Esophagus muscularis mucosa (tissue), 4 donors: ENCODE results near the gene NANOS3. TPM values are rescaled to one million over a fixed set of nuclear protein-coding genes. Genes with fewer than 3 reads are reported as not detected.

Experiments used
- DNase-seq: peaks from one replicate; pipeline ENCODE4 v3.0.0-alpha.2; 2017; ENCODE audit errors: extremely low spot score
- H3K27ac ChIP-seq, 4 donors: fragments of 200-600 bp; sonication (generic); replicated peaks in 1 of 4; 1 replicate in 3 of 4; 2 replicates in 1 of 4; pipeline ENCODE4 v1.5.1; 2016 to 2019; ENCODE audit warnings: mild to moderate bottlenecking in 1 of 4
- H3K27me3 ChIP-seq, 4 donors: fragments of 200-600 bp; sonication (generic); one replicate each; pipeline versions ENCODE4 v1.5.1 to v1.6.0; 2016 to 2019
- H3K36me3 ChIP-seq, 4 donors: fragments of 200-600 bp; sonication (generic); one replicate each; pipeline ENCODE4 v1.5.1; 2016 to 2019
- H3K4me1 ChIP-seq, 4 donors: fragments of 200-600 bp; sonication (generic); one replicate each; pipeline ENCODE4 v1.5.1; 2016 to 2019
- H3K4me3 ChIP-seq, 4 donors: fragments of 200-600 bp; sonication (generic); 1 replicate in 2 of 4; 2 replicates in 2 of 4; pipeline ENCODE4 v1.5.1; 2016 to 2019; ENCODE audit warnings: mild to moderate bottlenecking in 4 of 4, moderate library complexity in 1 of 4
- H3K9me3 ChIP-seq, 4 donors: fragments of 200-600 bp; sonication (generic); 1 replicate in 3 of 4; 2 replicates in 1 of 4; pipeline ENCODE4 v1.5.1; 2016 to 2019
- CTCF ChIP-seq, 3 experiments: fragments of 200-600 bp in 2 of 3; fragments of 450-650 bp in 1 of 3; sonication (generic) in 2 of 3; IDR thresholded peaks; one replicate each; pipeline ENCODE4 v1.5.1; 2017 to 2019; ENCODE audit warnings: antibody characterized with exemption in 3 of 3, mild to moderate bottlenecking in 2 of 3, moderate library complexity in 1 of 3
- EP300 ChIP-seq: sonication (generic); formaldehyde crosslinking; IDR thresholded peaks from one replicate; pipeline ENCODE4 v1.6.1; 2017; ENCODE audit warnings: antibody characterized with exemption
- POLR2A ChIP-seq: fragments of 450-650 bp; IDR thresholded peaks from one replicate; pipeline ENCODE4 v1.6.1; 2017; ENCODE audit warnings: antibody characterized with exemption, moderate library complexity, mild to moderate bottlenecking, low read depth
- POLR2AphosphoS5 ChIP-seq, 2 donors: sonication (generic); formaldehyde crosslinking; IDR thresholded peaks; one replicate each; pipeline ENCODE4 v1.6.1; 2017; ENCODE audit warnings: antibody characterized with exemption in 2 of 2
- WGBS: methylation state at CpG from one replicate; pipeline ENCODE4 v1.1.5; 2018; 5-methylcytosine and 5-hydroxymethylcytosine counted together
- intact Hi-C: fragments of 100-400 bp; cut with DNase I; formaldehyde crosslinking; loops from one replicate; pipeline ENCODE4 v1.15.1; 2023
- total RNA-seq, 4 donors: library from RNA; depleted of rRNA; stranded (reverse); fragments of >200 nt; gene quantifications; one replicate each; pipeline versions ENCODE4 v1.1.0 to v1.2.1, GENCODE V29; 2016

The NANOS3 gene
- total RNA-seq, 4 donors from 2014 or later: not detected

GRCh38 chr19:13873834-13874515 is 3.0 kb upstream of the NANOS3 start:
- H3K4me1 ChIP-seq: peaks cover 7 to 16% (median 11%) of the 10 kb centered on the region in 4 donors
- no peaks in the 10 kb centered on the region for H3K9me3 ChIP-seq
- H3K36me3 ChIP-seq: no peaks in the 10 kb centered on the region
- no peak overlapping the region for H3K27ac ChIP-seq
- H3K4me3 ChIP-seq: no peak overlapping the region
- no peak for TF ChIP-seq POLR2AphosphoS5 (IDR thresholded peaks at IDR 0.05)
- TF ChIP-seq CTCF (IDR thresholded peaks at IDR 0.05): no peak
- TF ChIP-seq POLR2A: no peak
- TF ChIP-seq EP300: no peak
- DNase-seq: no peak
- peaks cover 0 to 9% (median 0%) of the 10 kb centered on the region in 4 donors for H3K27me3 ChIP-seq
- intact Hi-C loops: no loop called here
- WGBS: 65% methylated on average over 24 of the region's 35 CpGs

GRCh38 chr19:13875824-13876223 is 1.1 kb upstream of the NANOS3 start:
- no peaks in the 10 kb centered on the region for H3K36me3 ChIP-seq
- WGBS: 96% methylated on average over 5 of the region's 5 CpGs
- intact Hi-C loops: no loop called here
- H3K27me3 ChIP-seq: peaks cover 0 to 9% (median 0%) of the 10 kb centered on the region in 4 donors
- DNase-seq: no peak
- no peaks in the 10 kb centered on the region for H3K9me3 ChIP-seq
- peaks cover 13 to 31% (median 27%) of the 10 kb centered on the region in 4 donors for H3K4me1 ChIP-seq
- no peak overlapping the region for H3K27ac ChIP-seq
- no peak overlapping the region for H3K4me3 ChIP-seq
- no peak for TF ChIP-seq CTCF (IDR thresholded peaks at IDR 0.05)
- TF ChIP-seq POLR2AphosphoS5 (IDR thresholded peaks at IDR 0.05): no peak
- TF ChIP-seq POLR2A: no peak
- no peak for TF ChIP-seq EP300

GRCh38 chr19:13877303-13877702 is 369 bp downstream of the NANOS3 start:
- peaks cover 19 to 46% (median 39%) of the 10 kb centered on the region in 4 donors for H3K4me1 ChIP-seq
- intact Hi-C loops: no loop called here
- H3K27ac ChIP-seq: no peak overlapping the region
- H3K9me3 ChIP-seq: no peaks in the 10 kb centered on the region
- H3K4me3 ChIP-seq: no peak overlapping the region
- 90% methylated on average over 15 of the region's 27 CpGs for WGBS
- DNase-seq: no peak
- TF ChIP-seq POLR2A (no peak), EP300 (no peak), CTCF (IDR thresholded peaks at IDR 0.05) (no peak), POLR2AphosphoS5 (IDR thresholded peaks at IDR 0.05) (no peak)
- no peaks in the 10 kb centered on the region for H3K36me3 ChIP-seq
- H3K27me3 ChIP-seq: peaks cover 0 to 9% (median 0%) of the 10 kb centered on the region in 4 donors

- Histone ChIP-seq H3K36me3 (no peaks in the 10 kb centered on the region), H3K27ac (peak overlapping the region; percentile 74 to 79 (median 78)), H3K4me1 (peaks cover 15 to 32% (median 27%) of the 10 kb centered on the region in 4 donors), H3K4me3 (peak overlapping the region; percentile 36 to 50 (median 42)), H3K27me3 (no peaks in the 10 kb centered on the region), H3K9me3 (no peaks in the 10 kb centered on the region)
- 15% methylated on average over 11 of the region's 34 CpGs for WGBS
- TF ChIP-seq EP300: no peak
- peak; percentile 76 to 84 for TF ChIP-seq POLR2AphosphoS5 (IDR thresholded peaks at IDR 0.05)
- peak; percentile 98 to 100 (median 98) for TF ChIP-seq CTCF (IDR thresholded peaks at IDR 0.05)
- no peak for TF ChIP-seq POLR2A
- peak; percentile 99 for DNase-seq
- intact Hi-C loops: loop anchor here (1.0 to 5.0 kb wide), 2 partner anchors 177 to 195 kb away; no protein-coding TSS in a partner anchor
These were observed 3.4 kb downstream of the NANOS3 start for GRCh38 chr19:13880059-13881043.
